ENCODE measurements around the gene GOLGA3.
"Not testable (repeated sequence)": the region's sequence is repeated elsewhere in the genome, so short reads cannot be mapped to it uniquely, and the experiment has no call there.

GOLGA3 gene

DNA sequence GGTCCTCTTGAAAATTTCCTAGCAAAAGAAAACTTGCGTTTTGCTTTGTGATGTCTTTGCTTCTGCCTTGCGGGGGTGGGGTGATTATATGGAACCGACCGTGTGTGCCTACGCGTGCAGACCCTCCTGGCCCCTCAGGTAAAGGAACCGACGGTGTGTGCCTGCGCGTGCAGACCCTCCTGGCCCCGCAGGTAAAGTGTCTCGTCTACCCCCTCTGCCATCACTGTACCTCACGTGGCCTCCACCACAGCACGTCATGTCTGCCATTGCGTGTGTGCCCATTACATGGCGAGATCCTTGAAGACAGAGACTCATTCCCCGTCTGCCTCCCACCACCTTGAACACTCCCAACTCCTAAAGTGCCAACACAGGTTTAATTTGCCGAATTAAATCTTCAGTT, 3.6 kb downstream of the GOLGA3 start:
- TF ChIP-seq, protein P1, sequence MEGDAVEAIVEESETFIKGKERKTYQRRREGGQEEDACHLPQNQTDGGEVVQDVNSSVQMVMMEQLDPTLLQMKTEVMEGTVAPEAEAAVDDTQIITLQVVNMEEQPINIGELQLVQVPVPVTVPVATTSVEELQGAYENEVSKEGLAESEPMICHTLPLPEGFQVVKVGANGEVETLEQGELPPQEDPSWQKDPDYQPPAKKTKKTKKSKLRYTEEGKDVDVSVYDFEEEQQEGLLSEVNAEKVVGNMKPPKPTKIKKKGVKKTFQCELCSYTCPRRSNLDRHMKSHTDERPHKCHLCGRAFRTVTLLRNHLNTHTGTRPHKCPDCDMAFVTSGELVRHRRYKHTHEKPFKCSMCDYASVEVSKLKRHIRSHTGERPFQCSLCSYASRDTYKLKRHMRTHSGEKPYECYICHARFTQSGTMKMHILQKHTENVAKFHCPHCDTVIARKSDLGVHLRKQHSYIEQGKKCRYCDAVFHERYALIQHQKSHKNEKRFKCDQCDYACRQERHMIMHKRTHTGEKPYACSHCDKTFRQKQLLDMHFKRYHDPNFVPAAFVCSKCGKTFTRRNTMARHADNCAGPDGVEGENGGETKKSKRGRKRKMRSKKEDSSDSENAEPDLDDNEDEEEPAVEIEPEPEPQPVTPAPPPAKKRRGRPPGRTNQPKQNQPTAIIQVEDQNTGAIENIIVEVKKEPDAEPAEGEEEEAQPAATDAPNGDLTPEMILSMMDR (conservative IDR thresholded peaks at IDR 0.05; ENCODE audit: low read depth, low read length): no peak
- DNase-seq (ENCODE audit: low read depth): no peak
- H3K4me3 ChIP-seq (ENCODE audit: low read length): no peak overlapping the region

DNA sequence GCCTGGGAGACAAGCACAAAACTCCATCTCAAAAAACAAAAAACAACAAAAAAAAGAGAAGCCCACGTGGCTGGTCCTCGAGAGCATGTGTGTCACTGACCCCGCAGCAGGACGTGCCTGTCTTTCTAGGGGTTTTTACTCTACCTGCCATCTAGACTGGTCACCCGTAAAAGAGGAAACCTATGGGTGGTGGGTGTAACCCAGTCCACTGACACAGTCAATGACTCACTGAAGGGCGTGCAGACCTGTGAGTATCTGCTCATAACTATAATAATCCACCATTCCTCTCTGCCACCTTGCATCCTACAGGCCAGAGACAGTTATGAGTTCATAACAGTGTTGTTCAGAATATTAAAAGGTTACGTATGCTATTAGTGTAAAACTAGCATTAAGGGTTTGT, 4.6 kb downstream of the GOLGA3 start:
- TF ChIP-seq, protein P1 (conservative IDR thresholded peaks at IDR 0.05; ENCODE audit: low read depth, low read length): no peak
- DNase-seq (ENCODE audit: low read depth): no peak

DNA sequence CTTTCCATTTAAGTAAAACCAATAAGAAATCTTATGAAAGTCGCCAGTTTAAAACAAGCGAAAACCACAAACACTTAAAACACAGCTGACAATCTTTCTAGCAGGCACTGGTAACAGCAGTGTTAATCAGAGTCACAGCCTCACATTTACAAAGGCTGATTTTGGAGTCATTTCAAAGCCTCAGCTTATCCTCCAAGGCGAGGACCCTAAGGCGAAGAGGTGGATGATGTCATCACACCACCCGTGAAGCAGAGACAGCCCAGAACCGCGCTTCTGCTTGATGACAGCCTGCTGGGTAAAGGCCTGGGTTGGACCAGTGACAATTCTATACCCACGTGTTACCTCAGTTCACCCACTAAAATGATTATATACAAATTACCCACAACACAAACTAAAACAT, 10.1 kb downstream of the GOLGA3 start:
- DNase-seq (ENCODE audit: low read depth): no peak

More for the DNA sequence above, 4.6 kb downstream of the GOLGA3 start:
- H3K4me3 ChIP-seq (ENCODE audit: low read length): no peak overlapping the region

DNA sequence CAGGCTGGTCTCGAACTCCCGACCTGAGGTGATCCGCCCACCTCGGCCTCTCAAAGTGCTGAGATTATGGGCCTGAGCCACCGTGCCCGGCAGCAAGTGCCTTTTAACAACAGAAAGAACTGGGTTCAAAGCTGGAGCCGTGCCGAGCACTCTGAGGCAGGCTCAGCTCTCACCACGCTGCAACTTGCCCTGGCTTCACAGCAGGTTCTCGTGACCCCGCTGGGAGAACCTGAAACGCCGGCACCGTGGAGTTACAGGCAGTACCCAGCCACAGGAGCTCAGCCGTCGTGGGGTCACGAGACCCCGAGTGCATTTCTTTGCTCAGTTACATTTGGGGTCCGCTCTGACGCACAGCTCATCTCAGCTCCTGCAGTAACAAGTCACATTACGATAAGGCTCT, 14.4 kb downstream of the GOLGA3 start:
- TF ChIP-seq, protein P1 (conservative IDR thresholded peaks at IDR 0.05; ENCODE audit: low read depth, low read length): no peak
- no peak overlapping the region for H3K4me3 ChIP-seq (ENCODE audit: low read length)
- no peak for DNase-seq (ENCODE audit: low read depth)

More for the DNA sequence above, 10.1 kb downstream of the GOLGA3 start:
- H3K4me3 ChIP-seq (ENCODE audit: low read length): no peak overlapping the region
- TF ChIP-seq, protein P1 (conservative IDR thresholded peaks at IDR 0.05; ENCODE audit: low read depth, low read length): no peak

DNA sequence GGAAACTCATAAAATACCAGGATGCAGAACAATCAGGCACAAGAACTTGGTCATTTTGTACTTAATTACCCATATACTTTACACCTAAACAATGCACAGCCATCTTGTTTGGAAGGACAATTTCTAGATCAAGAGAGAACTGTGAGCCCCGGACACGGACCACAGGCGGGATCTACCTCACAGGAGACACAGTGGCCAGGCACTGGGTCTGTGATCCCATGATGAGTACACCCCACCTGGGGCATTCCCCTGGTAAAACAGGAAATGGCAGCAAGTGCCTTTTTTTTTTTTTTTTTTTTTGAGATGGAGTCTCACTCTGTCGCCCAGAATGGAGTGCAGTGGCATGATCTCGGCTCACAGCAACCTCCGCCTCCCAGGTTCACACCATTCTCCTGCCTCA, 15.2 kb downstream of the GOLGA3 start:
- TF ChIP-seq, protein P1 (conservative IDR thresholded peaks at IDR 0.05; ENCODE audit: low read depth, low read length): no peak
- H3K4me3 ChIP-seq (ENCODE audit: low read length): no peak overlapping the region
- no peak for DNase-seq (ENCODE audit: low read depth)

DNA sequence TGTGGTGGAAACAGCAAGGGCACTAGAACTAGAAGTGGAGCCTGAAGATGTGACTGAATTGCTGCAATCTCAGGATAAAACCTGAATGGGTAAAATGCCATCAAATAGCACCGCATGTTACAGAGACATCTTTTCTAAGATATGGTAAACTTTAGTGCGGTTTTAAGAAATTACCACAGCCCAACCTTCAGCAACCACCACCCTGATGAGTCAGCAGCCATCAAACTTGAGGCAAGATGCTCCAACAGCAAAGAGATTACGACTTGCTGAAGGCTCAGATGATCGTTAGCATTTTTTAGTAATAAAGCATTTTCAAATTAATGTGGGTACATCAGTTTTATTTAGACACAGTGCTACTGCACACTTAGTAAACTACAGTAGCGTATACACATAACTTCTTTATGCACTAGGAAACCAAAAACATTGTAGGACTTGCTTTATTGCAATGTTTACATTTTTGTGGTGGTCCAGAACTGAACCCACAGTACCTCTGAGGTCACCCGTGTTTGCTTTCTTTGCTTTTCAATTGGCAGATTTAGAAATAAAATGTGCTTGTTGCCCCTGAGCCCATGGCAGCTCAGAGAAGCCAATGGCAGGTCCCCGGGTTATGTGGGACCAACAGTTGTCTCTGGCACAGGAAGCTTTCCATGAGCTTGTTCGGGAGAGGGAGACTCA, 15.9 kb downstream of the GOLGA3 start:
- DNase-seq (ENCODE audit: low read depth): no peak
- TF ChIP-seq, protein P1 (conservative IDR thresholded peaks at IDR 0.05; ENCODE audit: low read depth, low read length): no peak

DNA sequence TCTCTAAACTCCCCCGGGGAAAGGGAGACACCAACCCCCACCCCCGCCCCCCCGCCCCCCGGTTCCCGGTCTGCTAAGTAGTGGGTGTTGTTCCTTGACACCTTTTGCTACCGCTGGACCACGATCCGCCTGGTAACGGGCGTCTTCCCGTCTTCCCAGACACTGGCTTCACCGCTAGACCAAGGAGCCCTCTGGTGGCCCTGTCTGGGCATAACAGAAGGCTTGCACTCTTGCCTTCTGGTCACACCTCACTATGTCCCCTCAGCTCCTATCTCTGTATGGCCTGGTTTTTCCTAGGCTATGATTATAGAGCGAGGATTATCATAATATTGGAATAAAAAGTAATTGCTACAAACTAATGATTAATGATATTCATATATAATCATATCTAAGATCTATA, 19.3 kb downstream of the GOLGA3 start:
- H3K4me3 ChIP-seq (ENCODE audit: low read length); DNase-seq (ENCODE audit: low read depth): not testable (repeated sequence)
- TF ChIP-seq, protein P1 (conservative IDR thresholded peaks at IDR 0.05; ENCODE audit: low read depth, low read length): peak; percentile 41

More for the DNA sequence above, 15.9 kb downstream of the GOLGA3 start:
- no peak overlapping the region for H3K4me3 ChIP-seq (ENCODE audit: low read length)
